ENCODE data around the gene TLE1. TPM values are rescaled to one million over a fixed set of nuclear protein-coding genes. Genes with fewer than 3 reads are reported as not detected.
"Not testable (repeated sequence)": the region's sequence is repeated elsewhere in the genome, so short reads cannot be mapped to it uniquely, and the experiment has no call there.

TLE1 gene
- total RNA-seq, 1 donor from 2014 or later, result 79.4 TPM

DNA sequence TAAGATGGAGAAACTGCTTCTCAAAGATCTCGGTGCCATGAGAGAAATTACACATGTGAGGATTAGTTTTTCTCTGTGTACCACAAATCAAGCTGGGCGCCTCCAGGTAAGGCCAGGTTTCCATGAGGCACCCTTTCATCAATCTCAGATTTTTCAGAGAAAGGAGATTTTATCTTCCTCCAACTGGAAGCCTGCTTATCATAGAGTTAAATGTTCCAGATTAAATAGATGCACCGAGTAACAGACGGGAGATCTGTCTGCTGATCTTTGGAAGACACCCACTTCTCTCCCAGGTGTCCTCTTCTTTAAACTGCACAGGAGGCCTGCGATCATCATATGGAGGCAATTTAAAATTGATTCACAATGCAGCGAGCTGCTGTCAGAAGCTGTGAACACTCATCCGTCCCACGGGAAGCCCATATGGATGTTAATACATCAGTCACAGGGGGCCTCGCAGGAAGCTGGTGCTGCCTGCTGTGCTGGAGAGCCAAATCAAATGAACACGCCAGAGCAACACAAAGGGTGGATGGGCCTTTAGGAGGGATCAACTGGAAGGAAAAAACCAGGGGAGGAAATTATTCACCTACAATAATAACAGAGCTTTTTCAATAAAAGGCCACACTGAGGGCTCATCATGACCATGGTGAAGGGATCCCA is 93.3 kb downstream of the TLE1 start:
- Mint-ChIP-seq H3K9me3 (ENCODE audit: unreplicated experiment) (no peaks in the 10 kb centered on the region), H3K36me3 (ENCODE audit: low read depth, unreplicated experiment) (peaks cover 36% of the 10 kb centered on the region), H3K27ac (ENCODE audit: unreplicated experiment) (peak overlapping the region; percentile 90), H3K27me3 (ENCODE audit: unreplicated experiment) (peaks cover 14% of the 10 kb centered on the region), H3K4me1 (ENCODE audit: unreplicated experiment) (peaks cover 92% of the 10 kb centered on the region), H3K4me3 (ENCODE audit: unreplicated experiment) (peak overlapping the region; percentile 43)
- no peak for DNase-seq (ENCODE audit: low spot score)
- TF ChIP-seq, protein P1, sequence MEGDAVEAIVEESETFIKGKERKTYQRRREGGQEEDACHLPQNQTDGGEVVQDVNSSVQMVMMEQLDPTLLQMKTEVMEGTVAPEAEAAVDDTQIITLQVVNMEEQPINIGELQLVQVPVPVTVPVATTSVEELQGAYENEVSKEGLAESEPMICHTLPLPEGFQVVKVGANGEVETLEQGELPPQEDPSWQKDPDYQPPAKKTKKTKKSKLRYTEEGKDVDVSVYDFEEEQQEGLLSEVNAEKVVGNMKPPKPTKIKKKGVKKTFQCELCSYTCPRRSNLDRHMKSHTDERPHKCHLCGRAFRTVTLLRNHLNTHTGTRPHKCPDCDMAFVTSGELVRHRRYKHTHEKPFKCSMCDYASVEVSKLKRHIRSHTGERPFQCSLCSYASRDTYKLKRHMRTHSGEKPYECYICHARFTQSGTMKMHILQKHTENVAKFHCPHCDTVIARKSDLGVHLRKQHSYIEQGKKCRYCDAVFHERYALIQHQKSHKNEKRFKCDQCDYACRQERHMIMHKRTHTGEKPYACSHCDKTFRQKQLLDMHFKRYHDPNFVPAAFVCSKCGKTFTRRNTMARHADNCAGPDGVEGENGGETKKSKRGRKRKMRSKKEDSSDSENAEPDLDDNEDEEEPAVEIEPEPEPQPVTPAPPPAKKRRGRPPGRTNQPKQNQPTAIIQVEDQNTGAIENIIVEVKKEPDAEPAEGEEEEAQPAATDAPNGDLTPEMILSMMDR (IDR thresholded peaks at IDR 0.05; ENCODE audit: unreplicated experiment), result no peak

DNA sequence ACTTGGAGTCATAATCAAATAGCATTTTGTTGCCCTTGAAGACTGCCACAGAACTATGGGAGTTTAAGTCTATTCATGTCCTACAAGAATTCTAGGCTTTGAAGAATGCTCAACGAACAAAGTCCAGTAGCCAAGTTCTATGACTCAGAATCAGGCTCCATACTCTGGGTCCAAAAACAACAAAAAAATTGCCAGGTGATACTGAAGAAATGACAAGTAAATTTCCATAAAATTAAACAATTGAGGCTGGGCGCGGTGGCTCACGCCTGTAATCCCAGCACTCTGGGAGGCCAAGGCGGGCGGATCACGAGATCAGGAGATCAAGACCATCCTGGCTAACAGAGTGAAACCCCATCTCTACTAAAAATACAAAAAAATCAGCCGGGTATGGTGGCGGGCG is 94.1 kb downstream of the TLE1 start:
- H3K4me1 Mint-ChIP-seq (ENCODE audit: unreplicated experiment), result peaks cover 86% of the 10 kb centered on the region
- peaks cover 41% of the 10 kb centered on the region for H3K36me3 Mint-ChIP-seq (ENCODE audit: low read depth, unreplicated experiment)
- H3K4me3 Mint-ChIP-seq (ENCODE audit: unreplicated experiment); H3K9me3 Mint-ChIP-seq (ENCODE audit: unreplicated experiment); DNase-seq (ENCODE audit: low spot score): not testable (repeated sequence)
- H3K27ac Mint-ChIP-seq (ENCODE audit: unreplicated experiment), result peak overlapping the region; percentile 74
- H3K27me3 Mint-ChIP-seq (ENCODE audit: unreplicated experiment), result peaks cover 18% of the 10 kb centered on the region

DNA sequence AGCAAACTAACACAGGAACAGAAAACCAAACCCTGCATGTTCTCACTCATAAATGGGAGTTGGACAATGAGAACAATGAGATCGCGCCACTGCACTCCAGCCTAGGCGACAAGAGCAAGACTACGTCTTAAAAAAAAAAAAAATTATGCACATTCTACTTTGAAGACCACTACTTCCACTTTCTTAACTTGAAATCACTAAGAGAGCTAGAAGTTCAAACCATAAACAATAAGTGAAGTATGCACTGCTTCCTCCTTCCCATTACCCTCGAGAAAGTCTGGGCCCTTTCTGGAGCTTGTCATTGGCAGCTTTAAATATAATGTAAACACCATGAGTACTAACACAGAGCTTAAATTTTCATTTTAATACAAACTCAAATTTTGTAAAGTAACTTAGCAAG is 94.9 kb downstream of the TLE1 start:
- Mint-ChIP-seq H3K9me3 (ENCODE audit: unreplicated experiment) (no peaks in the 10 kb centered on the region), H3K36me3 (ENCODE audit: low read depth, unreplicated experiment) (peaks cover 49% of the 10 kb centered on the region), H3K4me1 (ENCODE audit: unreplicated experiment) (peaks cover 81% of the 10 kb centered on the region), H3K4me3 (ENCODE audit: unreplicated experiment) (peak overlapping the region; percentile 0), H3K27me3 (ENCODE audit: unreplicated experiment) (peaks cover 20% of the 10 kb centered on the region), H3K27ac (ENCODE audit: unreplicated experiment) (no peak overlapping the region)
- DNase-seq (ENCODE audit: low spot score), result no peak
- TF ChIP-seq, protein P1 (IDR thresholded peaks at IDR 0.05; ENCODE audit: unreplicated experiment), result no peak

DNA sequence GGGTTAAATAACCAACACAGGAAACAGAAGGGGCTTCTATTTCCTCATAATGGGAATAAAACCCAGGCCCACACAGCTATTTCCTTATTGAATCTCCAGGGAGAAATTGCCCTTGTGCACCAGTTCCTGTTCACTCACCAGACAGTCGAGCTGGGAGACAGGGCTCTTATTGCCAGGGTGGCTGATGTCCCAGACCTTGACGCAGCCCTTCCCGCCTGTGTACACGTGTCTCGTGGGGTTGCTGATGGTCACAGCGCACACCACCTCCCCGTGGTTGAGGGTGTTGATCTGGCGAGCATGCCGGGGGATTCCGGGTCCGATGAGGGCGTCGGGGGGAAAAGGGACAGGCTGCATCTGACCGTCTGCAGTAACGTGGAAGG is 96.5 kb downstream of the TLE1 start:
- TF ChIP-seq, protein P1 (IDR thresholded peaks at IDR 0.05; ENCODE audit: unreplicated experiment), result no peak
- peak; percentile 41 for DNase-seq (ENCODE audit: low spot score)
- Mint-ChIP-seq H3K9me3 (ENCODE audit: unreplicated experiment) (no peaks in the 10 kb centered on the region), H3K27ac (ENCODE audit: unreplicated experiment) (peak overlapping the region; percentile 99), H3K27me3 (ENCODE audit: unreplicated experiment) (peaks cover 16% of the 10 kb centered on the region), H3K4me3 (ENCODE audit: unreplicated experiment) (peak overlapping the region; percentile 76), H3K36me3 (ENCODE audit: low read depth, unreplicated experiment) (peaks cover 56% of the 10 kb centered on the region), H3K4me1 (ENCODE audit: unreplicated experiment) (peaks cover 79% of the 10 kb centered on the region)

DNA sequence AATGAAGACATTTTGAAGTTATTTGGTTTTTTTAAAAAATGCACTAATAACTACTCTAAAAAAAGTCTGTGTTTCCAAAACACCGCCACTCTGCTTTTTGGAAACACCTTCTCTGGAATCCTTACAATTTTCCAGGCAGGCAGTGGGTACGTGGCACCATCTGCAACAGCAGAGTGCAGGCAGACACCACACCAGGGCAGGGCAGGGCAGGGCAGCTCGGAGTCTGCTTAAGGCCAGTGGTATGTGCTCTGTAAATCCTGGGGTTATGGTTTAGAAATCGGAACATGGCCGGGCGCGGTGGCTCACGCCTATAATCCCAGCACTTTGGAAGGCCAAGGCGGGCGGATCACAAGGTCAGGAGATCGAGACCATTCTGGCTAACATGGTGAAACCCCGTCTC is 97.6 kb downstream of the TLE1 start:
- H3K4me1 Mint-ChIP-seq (ENCODE audit: unreplicated experiment), result peaks cover 77% of the 10 kb centered on the region
- H3K27ac Mint-ChIP-seq (ENCODE audit: unreplicated experiment), result peak overlapping the region; percentile 99
- DNase-seq (ENCODE audit: low spot score), result no peak
- peak overlapping the region; percentile 56 for H3K4me3 Mint-ChIP-seq (ENCODE audit: unreplicated experiment)
- TF ChIP-seq, protein P1 (IDR thresholded peaks at IDR 0.05; ENCODE audit: unreplicated experiment), result no peak
- no peaks in the 10 kb centered on the region for H3K9me3 Mint-ChIP-seq (ENCODE audit: unreplicated experiment)
- peaks cover 14% of the 10 kb centered on the region for H3K27me3 Mint-ChIP-seq (ENCODE audit: unreplicated experiment)
- peaks cover 61% of the 10 kb centered on the region for H3K36me3 Mint-ChIP-seq (ENCODE audit: low read depth, unreplicated experiment)

All from endothelial cell (in vitro differentiated cells).